HuH-7 (cell line): ENCODE results near the gene PMFBP1.
A peak's percentile ranks its signal among the peaks of the same experiment; 100 is the strongest.

ENCODE experiments used
- DNase-seq: peaks from one replicate; pipeline ENCODE4 v3.0.0; 2011; ENCODE audit warnings: low spot score

PMFBP1 gene, protein sequence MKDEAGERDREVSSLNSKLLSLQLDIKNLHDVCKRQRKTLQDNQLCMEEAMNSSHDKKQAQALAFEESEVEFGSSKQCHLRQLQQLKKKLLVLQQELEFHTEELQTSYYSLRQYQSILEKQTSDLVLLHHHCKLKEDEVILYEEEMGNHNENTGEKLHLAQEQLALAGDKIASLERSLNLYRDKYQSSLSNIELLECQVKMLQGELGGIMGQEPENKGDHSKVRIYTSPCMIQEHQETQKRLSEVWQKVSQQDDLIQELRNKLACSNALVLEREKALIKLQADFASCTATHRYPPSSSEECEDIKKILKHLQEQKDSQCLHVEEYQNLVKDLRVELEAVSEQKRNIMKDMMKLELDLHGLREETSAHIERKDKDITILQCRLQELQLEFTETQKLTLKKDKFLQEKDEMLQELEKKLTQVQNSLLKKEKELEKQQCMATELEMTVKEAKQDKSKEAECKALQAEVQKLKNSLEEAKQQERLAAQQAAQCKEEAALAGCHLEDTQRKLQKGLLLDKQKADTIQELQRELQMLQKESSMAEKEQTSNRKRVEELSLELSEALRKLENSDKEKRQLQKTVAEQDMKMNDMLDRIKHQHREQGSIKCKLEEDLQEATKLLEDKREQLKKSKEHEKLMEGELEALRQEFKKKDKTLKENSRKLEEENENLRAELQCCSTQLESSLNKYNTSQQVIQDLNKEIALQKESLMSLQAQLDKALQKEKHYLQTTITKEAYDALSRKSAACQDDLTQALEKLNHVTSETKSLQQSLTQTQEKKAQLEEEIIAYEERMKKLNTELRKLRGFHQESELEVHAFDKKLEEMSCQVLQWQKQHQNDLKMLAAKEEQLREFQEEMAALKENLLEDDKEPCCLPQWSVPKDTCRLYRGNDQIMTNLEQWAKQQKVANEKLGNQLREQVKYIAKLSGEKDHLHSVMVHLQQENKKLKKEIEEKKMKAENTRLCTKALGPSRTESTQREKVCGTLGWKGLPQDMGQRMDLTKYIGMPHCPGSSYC

DNA sequence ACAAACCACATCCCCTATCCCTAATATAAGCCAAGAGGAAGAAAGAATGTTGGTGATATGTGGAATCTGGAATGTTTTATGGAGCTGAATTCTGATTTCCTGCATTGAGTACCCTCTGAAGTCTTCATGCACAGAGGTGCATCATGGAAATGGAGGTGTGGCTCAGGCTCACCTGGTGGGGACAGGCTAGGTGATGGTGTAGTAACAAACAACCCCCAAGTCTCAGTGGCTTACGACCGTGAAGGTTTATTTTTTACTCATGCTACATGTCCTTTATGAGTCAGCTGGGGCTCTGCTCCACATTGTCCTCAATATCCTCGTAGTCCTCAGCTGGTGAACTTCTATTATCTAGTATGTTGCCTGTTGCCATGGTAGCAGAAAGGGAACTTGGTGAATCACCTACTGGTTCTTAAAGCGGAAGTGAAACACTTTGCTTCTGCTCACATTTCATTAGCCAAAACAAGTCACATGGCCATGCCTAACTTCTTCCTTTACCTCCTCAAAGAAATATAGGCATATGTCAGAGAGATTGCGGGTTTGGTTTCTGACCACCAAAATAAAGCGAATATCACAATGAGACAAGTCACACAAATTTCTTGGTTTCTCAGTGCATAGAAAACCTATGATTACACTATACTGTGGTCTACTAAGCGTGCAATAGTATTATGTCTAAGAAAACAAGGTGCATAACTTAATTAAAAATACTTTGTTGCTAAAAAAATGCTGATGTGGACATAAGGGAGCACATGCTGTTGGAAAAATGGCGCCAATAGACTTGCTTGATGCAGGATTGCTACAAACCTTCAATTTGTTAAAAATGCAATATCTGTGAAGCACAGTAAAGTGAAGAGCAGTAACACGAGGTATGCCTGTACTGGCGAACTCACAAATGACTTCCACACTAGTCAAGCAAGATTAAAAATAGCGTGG is at the start of gene PMFBP1:
Gene PMFBP1, minus strand, starts transcription at position 51 of the 930 bp plus-strand sequence. CDS start 947 bp downstream, outside the sequence.
- DNase-seq = no peak

DNA sequence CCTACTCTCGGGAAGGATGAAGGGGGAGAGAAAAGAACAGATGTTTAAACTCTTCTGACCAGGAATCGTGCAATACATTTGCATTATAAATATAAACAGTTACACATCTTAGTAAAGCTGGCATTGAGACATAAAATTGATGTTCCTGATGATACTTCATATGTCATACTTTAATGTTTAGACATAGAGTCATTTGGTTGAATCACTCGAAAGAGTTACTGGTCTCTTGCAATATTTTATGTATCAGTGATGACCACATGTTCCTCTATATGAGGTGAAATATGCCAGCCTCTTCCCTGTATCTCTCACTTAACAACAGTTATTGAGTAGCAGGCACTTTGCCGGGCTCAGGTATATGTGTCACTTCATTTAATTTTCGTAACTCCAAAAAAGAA is 49.7 kb upstream of the PMFBP1 start:
- DNase-seq = no peak

DNA sequence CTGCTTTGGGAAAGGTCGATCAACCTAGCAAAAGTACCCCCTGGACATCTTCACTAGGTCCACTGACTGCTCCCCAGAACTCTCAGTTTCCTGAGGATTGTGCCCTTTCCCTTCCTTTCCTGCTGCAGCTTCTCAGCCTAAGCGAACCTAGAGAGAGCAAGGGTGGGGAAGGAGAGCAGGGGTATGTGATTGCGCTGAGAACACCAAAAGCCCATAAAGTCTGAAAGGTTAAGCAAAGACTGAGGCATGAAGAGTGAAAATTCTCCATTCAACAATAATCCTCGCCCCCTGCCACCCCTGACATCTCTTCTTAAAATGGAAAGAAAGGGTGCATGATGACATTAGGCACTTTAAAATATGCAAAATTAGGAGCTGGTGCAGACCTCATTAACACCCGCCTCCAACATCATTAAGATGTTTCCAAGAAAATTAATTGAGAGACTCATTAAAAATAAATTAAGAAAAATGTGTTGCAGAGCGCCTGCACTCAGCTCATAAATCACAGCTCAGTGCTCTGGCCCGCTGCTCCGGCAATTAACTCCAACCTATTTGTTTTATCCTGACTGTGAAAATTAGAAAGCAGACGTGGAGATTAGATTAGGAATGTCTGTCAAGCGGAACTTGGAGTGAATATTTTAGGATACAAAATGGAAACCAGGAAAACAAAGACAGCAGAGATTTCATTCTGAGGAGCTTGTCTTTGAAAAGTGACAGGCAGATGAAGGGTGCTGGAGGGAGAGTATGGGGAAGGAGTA is 49.1 kb upstream of the PMFBP1 start:
- DNase-seq = no peak

DNA sequence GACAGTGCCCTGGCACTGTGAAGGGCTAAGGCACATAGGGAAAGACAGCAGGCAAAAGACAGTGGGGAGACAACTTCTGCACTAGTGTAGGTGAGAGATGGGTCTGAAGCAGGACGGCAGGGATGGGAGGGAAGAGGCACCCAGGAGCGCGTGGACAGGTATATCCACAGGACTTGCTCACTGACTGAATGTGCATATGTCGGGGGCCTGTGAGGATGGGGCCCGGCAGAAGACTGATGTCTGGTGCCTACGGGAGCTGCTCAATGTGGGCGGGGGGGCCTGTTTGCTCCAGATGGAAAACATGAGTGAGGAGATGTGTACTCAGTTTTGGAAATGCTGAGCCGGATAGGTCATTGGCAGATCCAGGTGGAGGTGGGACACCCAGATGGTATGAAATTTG is 47.3 kb upstream of the PMFBP1 start:
- DNase-seq = no peak

DNA sequence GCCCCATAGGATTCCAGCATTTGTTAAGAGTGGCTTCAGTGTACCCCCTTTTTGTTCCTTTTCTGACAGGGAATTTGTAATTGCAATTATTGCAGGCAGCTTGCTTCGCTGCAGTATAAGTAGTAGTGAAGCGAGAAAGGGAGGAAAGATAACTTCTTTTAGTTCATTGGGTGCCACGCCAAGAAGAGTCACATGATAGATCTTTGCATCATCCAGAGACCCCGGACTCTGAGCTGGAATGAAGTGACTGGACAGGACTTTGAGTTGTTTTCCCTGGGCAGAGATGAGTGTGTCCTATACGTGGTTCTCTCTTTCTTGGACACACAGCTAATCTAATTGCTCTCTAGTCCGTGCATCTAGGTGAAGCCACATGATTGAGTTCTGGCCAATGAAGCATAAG is 44.8 kb upstream of the PMFBP1 start:
- DNase-seq = no peak

DNA sequence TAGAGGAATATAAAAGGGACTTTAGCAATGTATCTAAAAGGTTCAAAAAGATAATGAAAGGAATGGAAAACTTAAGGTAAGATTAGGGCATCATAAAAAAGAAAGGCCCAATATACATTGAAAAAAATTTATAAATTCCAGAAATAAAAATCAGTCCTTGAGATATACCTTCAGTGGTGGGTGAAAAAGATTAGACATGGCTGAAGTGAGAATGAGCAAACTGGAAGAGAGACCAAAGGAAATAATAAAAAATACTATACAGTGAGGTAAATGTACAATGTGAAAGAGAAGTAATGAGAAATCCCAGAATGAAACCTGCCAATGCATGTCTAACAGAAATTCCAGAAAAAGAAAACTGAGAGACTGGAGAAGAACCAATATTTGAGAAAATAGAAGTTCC is 42.9 kb upstream of the PMFBP1 start:
- DNase-seq = no peak

DNA sequence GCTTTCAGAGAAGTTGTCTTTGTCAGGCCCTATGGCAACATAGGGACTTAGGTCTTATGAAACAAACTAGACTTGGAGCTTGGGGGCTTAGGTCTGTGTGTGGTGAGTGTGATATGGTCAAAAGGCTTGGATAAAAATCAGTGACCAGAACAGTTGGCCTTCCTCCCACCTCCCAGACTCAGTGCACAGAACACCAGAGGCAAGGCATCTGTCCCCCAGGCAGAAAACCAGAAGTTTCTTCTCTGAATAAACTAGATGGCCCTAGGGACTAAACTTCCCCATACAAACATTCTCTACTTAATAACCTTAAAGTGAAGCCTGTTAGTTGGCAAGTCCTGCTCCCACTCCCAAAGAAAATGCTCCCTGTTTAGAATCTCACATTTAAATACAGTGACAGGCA is 39.2 kb upstream of the PMFBP1 start:
- DNase-seq = no peak

DNA sequence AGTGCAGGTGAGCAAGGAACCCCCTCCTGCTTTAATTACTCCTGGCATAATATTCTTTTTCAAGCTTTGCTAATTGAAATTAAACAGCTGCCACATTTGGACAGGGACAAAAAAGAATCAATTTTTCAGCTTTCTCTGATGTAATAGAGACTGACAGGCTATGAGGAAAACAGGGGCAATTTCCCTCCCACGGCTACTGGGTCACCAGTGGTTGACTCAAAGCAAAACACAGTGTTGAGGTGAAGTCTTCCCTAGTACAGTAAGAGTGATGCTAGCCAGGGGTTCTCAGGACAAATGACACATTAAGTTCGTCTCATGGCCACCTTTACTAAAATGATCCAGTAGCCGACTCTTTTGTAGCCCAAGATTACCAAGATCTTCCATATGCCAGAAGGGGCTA is 38.6 kb upstream of the PMFBP1 start:
- DNase-seq = no peak

DNA sequence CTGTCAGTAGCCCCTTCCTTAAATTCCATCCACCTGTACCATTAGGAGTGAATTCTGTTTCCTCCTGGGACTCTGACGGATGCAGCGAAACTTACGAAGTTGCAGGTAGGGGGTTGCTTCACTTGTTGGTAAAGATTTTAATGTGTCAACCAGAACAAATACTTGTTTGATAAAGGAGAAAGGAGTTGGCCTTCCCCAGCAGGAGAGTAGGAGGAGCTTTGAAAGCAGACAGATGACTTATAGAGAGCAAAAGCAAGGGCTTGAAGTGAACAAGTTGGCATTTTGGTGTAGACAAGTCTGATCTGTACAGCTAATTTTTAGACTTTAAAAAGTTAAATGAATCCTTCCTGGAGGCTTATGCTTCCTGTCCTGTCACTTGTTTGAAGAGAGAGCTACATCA is 38.1 kb upstream of the PMFBP1 start:
- DNase-seq = no peak

DNA sequence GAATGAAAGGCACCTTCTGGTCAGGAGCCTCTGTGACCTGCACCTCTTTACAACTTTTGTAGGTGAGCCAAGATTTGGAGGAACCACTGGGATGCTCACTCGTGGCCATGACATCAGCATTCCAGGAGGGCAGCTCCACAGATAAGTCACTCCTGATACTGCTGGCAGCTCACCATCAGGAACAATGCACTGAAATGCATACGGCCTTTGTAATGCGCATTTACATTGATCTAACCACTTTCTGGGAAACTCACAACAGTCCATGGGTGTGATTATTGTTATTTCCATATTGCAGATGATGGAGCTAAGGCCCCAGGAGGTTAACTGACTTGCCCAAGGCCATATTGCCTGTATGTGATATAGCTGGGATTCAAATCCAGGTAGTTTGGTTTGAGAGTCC is 34.3 kb upstream of the PMFBP1 start:
- no peak for DNase-seq

DNA sequence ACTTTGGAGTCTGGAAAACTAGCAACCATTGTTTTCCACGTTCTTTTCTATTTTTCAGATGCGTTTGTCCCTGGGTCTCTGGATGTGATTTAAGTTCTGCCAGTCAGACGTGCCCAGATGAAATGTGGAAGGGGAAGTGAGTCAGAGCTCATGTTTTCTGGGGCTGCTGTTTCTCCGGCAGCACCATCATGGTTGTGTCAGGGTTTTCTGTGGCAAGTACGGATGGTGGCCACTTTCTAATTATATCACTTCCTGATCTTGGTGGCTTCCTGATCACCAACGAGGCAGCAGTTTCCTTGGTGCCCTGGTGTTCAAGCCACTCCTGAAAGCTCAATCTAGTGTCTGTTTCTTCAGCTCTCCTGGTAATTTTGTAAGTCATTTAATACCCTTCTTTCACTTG is 31.4 kb upstream of the PMFBP1 start:
- DNase-seq = no peak

DNA sequence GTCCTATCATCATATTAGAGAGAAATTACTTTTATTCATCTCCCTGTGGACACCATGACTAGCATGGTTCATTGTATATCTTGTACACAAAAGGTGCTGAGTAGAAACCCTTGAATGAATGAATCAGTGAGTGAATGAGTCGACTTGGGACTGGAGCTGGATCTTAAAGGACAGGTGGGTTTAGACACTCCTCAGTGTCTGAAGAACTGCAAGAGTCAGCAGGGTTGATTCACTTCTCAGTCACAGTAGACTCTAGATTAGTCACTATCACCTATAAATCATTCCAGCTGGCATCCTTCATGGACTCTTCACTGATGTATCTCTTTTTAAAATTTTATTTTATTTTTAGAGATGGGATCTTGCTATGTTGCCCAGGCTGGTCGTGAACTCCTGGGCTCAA is 30.1 kb upstream of the PMFBP1 start:
- no peak for DNase-seq

DNA sequence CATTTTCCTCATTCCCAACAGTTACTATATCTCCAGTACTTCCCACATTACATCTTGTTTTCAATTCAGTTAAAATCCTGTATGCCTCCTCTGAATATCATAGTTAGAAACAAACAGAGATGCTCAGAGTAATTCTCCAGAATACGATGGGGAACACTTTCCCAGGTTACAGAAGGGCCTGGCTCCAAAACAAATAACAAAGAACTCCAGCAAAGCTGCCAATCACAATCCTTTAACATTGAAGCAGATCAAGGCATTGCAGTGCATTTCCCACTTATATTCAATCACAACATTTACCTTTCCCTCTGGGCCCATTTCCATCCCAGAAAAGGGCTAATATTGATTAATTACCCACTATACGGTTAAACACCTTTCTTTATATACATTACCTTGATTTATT is 29.4 kb upstream of the PMFBP1 start:
- no peak for DNase-seq

DNA sequence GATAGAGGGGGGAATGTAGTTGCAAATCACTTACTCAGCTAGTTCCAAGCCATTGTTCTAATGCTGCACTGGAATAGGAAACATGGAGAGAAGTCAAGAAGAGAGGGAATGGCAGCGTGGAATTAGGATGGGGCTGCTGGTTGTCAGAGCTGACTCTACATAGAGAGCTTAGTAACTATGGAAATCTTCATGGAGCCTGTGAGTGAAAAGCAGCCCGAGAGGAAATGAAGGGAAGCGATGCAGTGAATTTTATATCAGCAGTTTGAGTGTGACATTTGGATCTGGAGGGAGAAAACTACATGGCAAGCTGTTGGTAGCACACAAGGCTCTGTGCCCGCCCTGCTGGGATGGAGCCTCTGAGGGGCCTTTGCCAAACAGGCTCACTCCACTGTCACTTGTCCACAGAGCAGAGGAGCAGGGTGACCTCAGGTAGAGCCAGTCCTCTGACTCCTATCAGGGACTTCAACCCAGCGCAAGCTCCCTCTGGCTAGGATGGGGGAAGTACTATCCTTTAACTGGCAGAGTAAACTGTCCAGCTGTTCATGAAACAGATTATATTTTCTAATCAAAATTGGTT is 27.9 kb upstream of the PMFBP1 start:
- no peak for DNase-seq

DNA sequence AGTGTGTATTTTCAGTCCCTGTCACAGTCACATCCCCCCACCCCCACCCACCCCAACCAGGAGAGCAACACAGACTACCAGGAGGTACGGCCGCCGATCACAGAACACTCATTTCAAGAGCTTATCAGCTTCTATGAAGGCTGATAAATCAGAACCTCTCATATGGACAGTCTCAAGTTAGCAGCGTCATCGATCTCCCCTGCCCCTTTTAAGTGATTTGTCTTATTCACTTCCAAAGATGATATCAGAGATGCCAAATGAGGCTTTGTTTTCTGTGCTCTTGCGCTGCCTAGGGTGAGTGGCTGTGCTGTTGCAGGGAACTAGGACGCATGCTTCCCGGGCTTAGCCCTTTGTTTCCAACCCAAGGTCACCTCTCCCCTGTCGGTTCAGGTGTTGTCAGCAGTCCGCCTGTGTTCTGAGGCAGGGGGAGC is 26.8 kb upstream of the PMFBP1 start:
- no peak for DNase-seq

DNA sequence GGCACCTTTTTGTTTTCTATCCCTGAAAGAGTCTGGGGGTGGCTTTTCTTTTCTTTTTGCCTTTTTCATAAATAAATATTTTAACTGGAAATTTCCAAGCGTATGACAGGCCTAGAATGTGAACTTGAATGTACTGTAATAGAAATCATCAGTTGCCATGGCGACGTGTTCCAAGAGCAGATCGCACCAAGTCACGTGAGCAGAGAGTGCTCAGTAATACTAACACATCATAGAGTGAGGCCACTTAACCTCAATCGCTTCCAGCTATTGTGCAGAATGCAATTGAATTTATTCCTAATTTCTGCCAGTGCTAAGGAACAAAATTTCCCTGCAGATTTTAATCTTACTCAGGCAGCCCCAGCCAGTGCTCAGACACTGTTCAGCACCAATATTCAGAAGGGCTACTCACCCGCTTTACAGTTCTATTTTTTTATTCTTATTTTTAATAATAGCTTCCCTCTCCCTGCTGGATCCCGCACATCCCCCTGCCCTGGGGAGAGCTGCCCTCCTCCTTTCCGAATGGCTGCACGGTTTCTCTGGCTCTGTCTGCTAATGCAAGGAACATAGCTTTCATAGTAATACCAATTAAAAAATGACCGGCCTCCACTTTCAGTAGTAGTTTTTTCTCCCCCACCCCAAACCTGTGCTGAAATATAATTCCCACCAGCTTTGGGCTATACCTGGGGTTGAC is 26.2 kb upstream of the PMFBP1 start:
- no peak for DNase-seq

DNA sequence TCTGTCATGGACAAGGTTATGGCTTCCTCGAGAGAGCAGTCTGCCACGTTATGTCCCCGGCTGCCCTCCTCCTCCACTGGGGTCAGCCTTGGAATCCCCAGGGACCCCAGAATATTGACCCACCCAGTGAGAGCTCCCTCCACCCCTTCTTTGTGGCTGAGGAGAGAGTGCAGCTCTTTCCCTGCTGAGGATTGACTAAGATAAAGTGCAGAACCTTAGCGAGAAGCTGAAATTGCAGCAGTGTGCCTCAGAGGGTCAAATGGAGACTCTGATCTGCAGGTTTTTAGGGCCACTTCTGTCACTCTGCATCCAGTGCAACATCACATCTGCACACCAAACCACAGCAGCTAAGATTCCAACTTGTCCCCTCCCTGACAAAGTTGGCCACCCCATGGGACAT is 25.6 kb upstream of the PMFBP1 start:
- DNase-seq = no peak

DNA sequence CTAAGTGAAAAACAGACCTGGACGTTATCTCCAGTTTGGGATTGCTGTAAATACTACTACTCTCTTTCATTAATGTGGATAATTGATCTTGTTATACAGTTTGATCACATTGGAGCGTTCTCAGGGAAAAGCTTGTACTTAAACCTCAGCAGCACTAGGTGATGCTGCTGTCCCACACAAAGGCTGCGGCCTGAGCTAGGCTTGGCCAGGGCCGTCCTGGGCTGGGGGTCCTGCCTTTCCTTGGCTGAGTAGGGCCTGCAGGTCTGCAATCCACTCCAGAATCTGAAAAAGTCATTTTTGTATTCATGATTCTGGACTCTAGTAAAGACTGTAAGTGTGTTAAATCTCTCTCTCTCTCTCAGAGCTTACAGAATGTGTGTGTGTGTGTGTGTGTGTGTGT is 23.7 kb upstream of the PMFBP1 start:
- peak; percentile 12 for DNase-seq

DNA sequence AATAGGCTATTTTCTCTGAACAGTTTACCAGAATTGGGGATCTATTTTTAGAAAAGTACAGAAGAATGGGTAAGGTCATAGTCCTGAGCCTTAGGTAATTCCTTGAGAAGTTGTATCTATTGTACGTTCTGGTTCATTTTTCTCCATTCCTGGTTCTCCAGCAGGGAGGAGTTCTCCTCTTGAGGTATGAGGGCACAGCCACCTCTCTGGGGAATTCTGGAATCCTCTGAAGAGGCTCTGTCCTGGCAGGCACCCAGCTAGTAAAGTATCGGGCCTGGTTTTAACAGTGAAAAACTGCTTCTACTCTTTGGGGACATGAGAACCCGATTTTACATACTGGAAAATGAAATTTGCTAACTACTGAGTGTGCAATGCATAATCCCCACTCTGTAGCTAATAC is 19.6 kb upstream of the PMFBP1 start:
- no peak for DNase-seq

DNA sequence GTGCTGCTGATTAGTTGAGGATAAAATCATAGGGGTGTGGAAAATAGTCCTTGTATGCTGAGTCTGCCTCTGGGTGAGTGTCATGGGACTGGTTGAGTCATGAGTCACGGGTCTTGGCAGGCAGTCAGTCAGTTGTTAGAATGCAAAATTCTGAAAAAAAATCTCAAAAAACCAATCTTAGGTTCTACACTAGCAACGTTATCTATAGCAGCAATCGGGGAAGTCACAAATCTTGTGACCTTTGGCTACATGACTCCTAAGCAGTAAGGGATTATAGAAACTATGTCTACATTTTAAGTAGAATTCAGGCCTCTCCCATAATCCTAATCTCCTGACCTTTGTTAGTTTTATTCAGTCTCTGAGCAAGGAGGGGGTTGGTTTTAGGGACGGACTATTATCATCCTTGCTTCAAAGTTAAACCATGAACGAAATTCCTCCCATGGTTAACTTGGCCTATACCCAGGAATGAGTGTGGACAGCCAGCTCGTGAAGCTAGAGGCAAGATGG is 18.0 kb upstream of the PMFBP1 start:
- no peak for DNase-seq
